Naive thymus-derived CD8-positive, alpha-beta T cell (primary cell): Measurements from ENCODE around the gene SGSM1. TPM values are rescaled to one million over a fixed set of nuclear protein-coding genes. Genes with fewer than 3 reads are reported as not detected.
"Not testable (repeated sequence)": the region's sequence is repeated elsewhere in the genome, so short reads cannot be mapped to it uniquely, and the experiment has no call there.

Experiments
- ATAC-seq, 2 donors: fragments of 150-1000 bp; cut with Tn5 transposase in 1 of 2; sonication (Bioruptor Pico), chemical (Tn5 transposase) in 1 of 2; 1 replicate in 1 of 2; 2 replicates in 1 of 2; pipeline ENCODE4 v1.10.0; 2021; ENCODE audit warnings: mild to moderate bottlenecking in 2 of 2, moderate library complexity in 2 of 2
- POLR2A ChIA-PET: fragments of 350-600 bp; sonication (Branson Sonifier 250); formaldehyde crosslinking; loops from one replicate; lab custom pipeline; 2021; ENCODE audit warnings: antibody characterized with exemption; lab: Charles Lee
- DNase-seq, 10 donors: peaks; one replicate each; pipeline versions ENCODE4 v3.0.0 to v3.0.0-alpha.2; 2020 to 2022
- H3K27ac Mint-ChIP-seq, 10 donors: one replicate each; pipeline ENCODE4 v1.8.0; 2020 to 2022; ENCODE audit warnings: mild to moderate bottlenecking in 10 of 10, mixed read lengths in 10 of 10, moderate library complexity in 4 of 10, inconsistent platforms in 1 of 10
- H3K27me3 Mint-ChIP-seq, 5 donors: one replicate each; pipeline ENCODE4 v1.8.0; 2021 to 2022; ENCODE audit warnings: mixed read lengths in 5 of 5
- H3K36me3 Mint-ChIP-seq, 3 donors: one replicate each; pipeline ENCODE4 v1.8.0; 2020 to 2022; ENCODE audit warnings: mixed read lengths in 3 of 3, mild to moderate bottlenecking in 2 of 3, inconsistent platforms in 1 of 3
- H3K4me1 Mint-ChIP-seq, 4 donors: one replicate each; pipeline ENCODE4 v1.8.0; 2021 to 2022; ENCODE audit warnings: mixed read lengths in 4 of 4
- H3K4me3 Mint-ChIP-seq, 10 donors: one replicate each; pipeline ENCODE4 v1.8.0; 2020 to 2022; ENCODE audit warnings: mild to moderate bottlenecking in 10 of 10, mixed read lengths in 10 of 10, moderate library complexity in 6 of 10, inconsistent platforms in 1 of 10
- H3K9me3 Mint-ChIP-seq, 9 donors: one replicate each; pipeline ENCODE4 v1.8.0; 2020 to 2022; ENCODE audit warnings: mixed read lengths in 9 of 9, mild to moderate bottlenecking in 3 of 9, inconsistent platforms in 1 of 9, moderate library complexity in 1 of 9
- polyA plus RNA-seq, 3 donors: library from polyadenylated mRNA; unstranded; fragments of 300-500 nt; fragmentation: Illumina TruSeq; gene quantifications; one replicate each; pipeline ENCODE4 v1.2.3, GENCODE V29; 2021
- total RNA-seq, 8 experiments: library from RNA in 2 of 8; stranded (reverse) in 2 of 8; gene quantifications; one replicate each; pipeline ENCODE4 v1.2.3 and lab custom pipeline; 2021 to 2026

The SGSM1 gene
- total and polyA plus RNA-seq, 5 experiments from 2014 or later: 0.07 to 0.82 (median 0.51) TPM; not detected in 1

DNA sequence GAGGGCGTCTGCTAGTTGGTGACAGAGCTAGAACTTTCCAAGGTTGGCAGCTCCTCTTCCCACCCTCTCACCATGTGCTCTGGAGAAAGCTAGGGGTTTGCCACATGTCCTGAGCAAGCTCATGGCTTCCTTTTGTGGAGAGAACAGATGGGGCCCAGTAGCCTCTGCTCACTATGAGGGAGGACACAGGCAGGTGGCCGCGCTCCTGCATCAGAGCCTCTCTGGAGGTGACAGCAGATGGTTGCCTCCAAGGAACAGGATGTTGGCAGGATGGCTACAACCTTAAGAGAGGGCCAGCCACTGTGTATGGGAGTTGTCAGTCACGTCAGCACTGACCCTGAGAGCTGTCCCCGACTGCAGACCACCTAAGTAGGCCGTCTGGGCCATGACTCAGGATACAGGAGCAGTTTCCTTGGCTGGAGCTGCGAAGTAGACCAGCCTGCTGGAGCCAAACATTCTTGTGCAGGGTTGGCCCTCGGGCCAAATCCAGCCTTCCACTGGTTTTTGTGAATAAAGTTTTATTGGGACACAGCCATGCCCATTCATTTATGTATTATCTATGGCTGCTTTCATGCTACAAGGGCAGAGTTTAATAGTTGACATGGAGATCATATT lies 28.0 kb downstream of the SGSM1 start:
- POLR2A ChIA-PET: no interaction called here
- Mint-ChIP-seq H3K27ac (no peak overlapping the region), H3K27me3 (peaks cover 3 to 18% (median 8%) of the 10 kb centered on the region in 5 donors), H3K9me3 (peaks cover 0 to 5% (median 0%) of the 10 kb centered on the region in 9 donors), H3K36me3 (peaks cover 0 to 6% (median 0%) of the 10 kb centered on the region in 3 donors), H3K4me1 (peaks cover 0 to 7% (median 0%) of the 10 kb centered on the region in 4 donors), H3K4me3 (no peak overlapping the region)
- no peak for DNase-seq
- no peak for ATAC-seq

GRCh38 chr22:24834845-24835570 lies 29.0 kb downstream of the SGSM1 start:
- POLR2A ChIA-PET: no interaction called here
- H3K4me1 Mint-ChIP-seq: peaks cover 0 to 7% (median 0%) of the 10 kb centered on the region in 4 donors
- no peak for DNase-seq
- peaks cover 3 to 18% (median 8%) of the 10 kb centered on the region in 5 donors for H3K27me3 Mint-ChIP-seq
- no peak overlapping the region for H3K27ac Mint-ChIP-seq
- ATAC-seq: no peak
- no peak overlapping the region for H3K4me3 Mint-ChIP-seq
- peaks cover 0 to 6% (median 0%) of the 10 kb centered on the region in 3 donors for H3K36me3 Mint-ChIP-seq
- peaks cover 0 to 6% (median 0%) of the 10 kb centered on the region in 9 donors for H3K9me3 Mint-ChIP-seq

DNA sequence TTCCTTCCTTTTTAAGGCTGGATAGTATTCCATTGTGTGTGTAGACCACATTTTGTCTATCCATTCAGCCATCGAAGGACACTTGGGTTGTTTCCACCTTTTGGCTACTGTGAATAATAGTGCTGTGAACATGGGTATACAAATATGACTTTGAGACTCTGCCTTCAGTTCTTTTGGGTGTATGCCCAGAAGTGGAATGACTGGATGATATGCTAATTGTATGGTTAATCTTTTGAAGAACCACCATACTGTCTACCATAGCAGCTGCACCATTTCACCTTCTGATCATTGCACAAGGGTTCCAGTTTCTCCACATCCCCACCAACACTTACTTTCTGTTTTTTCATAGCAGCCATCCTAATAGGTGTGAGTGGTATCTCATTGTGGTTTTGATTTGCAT lies 30.3 kb downstream of the SGSM1 start:
- Mint-ChIP-seq H3K4me1 (peaks cover 0 to 3% (median 0%) of the 10 kb centered on the region in 4 donors), H3K36me3 (peaks cover 0 to 6% (median 0%) of the 10 kb centered on the region in 3 donors), H3K9me3 (peaks cover 0 to 6% (median 0%) of the 10 kb centered on the region in 9 donors), H3K27ac (no peak overlapping the region), H3K4me3 (no peak overlapping the region), H3K27me3 (peaks cover 0 to 15% (median 6%) of the 10 kb centered on the region in 5 donors)
- no peak for DNase-seq
- ATAC-seq: no peak
- POLR2A ChIA-PET: no interaction called here

DNA sequence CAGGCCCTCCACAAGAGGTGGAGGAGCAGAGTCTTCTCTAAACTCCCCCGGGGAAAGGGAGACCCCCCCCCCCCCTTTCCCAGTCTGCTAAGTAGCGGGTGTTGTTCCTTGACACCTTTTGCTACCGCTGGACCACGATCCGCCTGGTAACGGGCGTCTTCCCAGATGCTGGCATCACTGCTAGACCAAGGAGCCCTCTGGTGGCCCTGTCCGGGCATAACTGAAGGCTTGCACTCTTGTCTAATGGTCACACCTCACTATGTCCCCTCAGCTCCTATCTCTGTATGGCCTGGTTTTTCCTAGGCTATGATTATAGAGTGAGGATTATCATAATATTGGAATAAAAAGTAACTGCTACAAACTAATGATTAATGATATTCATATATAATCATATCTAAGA lies 31.5 kb downstream of the SGSM1 start:
- ATAC-seq, H3K4me3 Mint-ChIP-seq, POLR2A ChIA-PET: not testable (repeated sequence)

GRCh38 chr22:24841261-24841660 lies 35.2 kb downstream of the SGSM1 start:
- POLR2A ChIA-PET: no interaction called here
- no peak for DNase-seq
- Mint-ChIP-seq H3K4me3 (no peak overlapping the region), H3K36me3 (peaks cover 0 to 6% (median 0%) of the 10 kb centered on the region in 3 donors), H3K9me3 (peaks cover 0 to 6% (median 0%) of the 10 kb centered on the region in 9 donors), H3K27ac (no peak overlapping the region), H3K27me3 (peaks cover 0 to 19% (median 3%) of the 10 kb centered on the region in 5 donors), H3K4me1 (peaks cover 0 to 17% (median 3%) of the 10 kb centered on the region in 4 donors)
- no peak for ATAC-seq

More for the DNA sequence above, 31.5 kb downstream of the SGSM1 start:
- not testable (repeated sequence) for H3K4me1 Mint-ChIP-seq, H3K9me3 Mint-ChIP-seq, H3K27ac Mint-ChIP-seq, H3K36me3 Mint-ChIP-seq, DNase-seq
- H3K27me3 Mint-ChIP-seq: peaks cover 0 to 23% (median 6%) of the 10 kb centered on the region in 5 donors

GRCh38 chr22:24843048-24843447 lies 37.0 kb downstream of the SGSM1 start:
- H3K36me3 Mint-ChIP-seq: peaks cover 0 to 5% (median 0%) of the 10 kb centered on the region in 3 donors
- no peak for DNase-seq
- POLR2A ChIA-PET: no interaction called here
- peaks cover 3 to 19% (median 5%) of the 10 kb centered on the region in 5 donors for H3K27me3 Mint-ChIP-seq
- H3K4me1 Mint-ChIP-seq: peaks cover 0 to 17% (median 3%) of the 10 kb centered on the region in 4 donors
- no peak for ATAC-seq
- H3K27ac Mint-ChIP-seq: no peak overlapping the region
- H3K9me3 Mint-ChIP-seq: peaks cover 0 to 4% (median 0%) of the 10 kb centered on the region in 9 donors
- H3K4me3 Mint-ChIP-seq: no peak overlapping the region

DNA sequence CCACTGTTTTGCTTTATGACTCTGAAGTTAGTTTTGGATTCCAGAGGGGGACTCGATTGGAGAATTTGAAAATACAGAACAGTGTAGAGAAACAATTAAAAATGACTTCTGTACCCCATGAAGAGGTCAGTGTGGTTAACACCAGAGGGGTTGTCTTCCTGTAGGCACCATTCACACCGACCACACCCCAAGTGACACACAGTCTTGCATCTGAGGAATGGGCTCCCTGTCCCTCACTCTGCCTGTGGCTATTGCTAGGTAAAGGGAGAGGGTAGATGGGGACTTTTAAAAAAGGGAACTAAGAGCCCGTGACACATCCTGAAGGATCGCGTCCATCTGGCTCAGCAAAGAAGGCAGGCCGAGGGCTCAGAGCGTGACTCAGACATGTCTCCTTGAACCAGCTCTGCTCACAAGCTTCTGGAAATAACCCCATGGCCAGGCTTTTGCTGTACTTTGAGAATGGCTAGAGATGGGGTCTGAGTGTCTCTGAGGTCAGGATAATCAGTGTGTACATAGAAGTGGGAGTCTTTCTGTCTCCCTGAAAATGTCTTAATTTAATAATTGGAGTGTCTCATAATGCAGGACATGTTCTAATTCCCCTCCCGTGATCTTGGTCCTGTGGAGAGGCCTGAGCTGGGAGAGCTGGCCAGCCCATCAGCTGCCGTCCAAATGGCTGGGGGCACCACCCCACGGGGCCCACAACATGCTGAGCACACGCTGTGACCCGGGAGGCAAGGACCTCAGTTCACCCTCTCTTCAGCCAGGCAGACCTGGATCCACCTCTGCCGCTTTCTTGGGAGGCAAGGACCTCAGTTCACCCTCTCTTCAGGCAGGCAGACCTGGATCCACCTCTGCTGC lies 39.3 kb downstream of the SGSM1 start:
- DNase-seq: no peak
- Mint-ChIP-seq H3K4me3 (peak overlapping the region in 2 of 10 donors; percentile 53 to 57), H3K36me3 (no peaks in the 10 kb centered on the region), H3K27ac (peak overlapping the region in 3 of 10 donors; percentile 8 to 71 (median 16)), H3K27me3 (peaks cover 3 to 20% (median 5%) of the 10 kb centered on the region in 5 donors), H3K9me3 (no peaks in the 10 kb centered on the region), H3K4me1 (peaks cover 0 to 19% (median 3%) of the 10 kb centered on the region in 4 donors)
- POLR2A ChIA-PET: interaction anchor here (0.6 kb wide), 1 partner anchor 20 kb away, joined by 3 read pairs; no protein-coding TSS in a partner anchor
- no peak for ATAC-seq

GRCh38 chr22:24847490-24847889 lies 41.5 kb downstream of the SGSM1 start:
- no peak for ATAC-seq
- no peak for DNase-seq
- H3K4me1 Mint-ChIP-seq: peaks cover 0 to 19% (median 3%) of the 10 kb centered on the region in 4 donors
- no peak overlapping the region for H3K27ac Mint-ChIP-seq
- POLR2A ChIA-PET: no interaction called here
- peaks cover 0 to 13% (median 3%) of the 10 kb centered on the region in 5 donors for H3K27me3 Mint-ChIP-seq
- H3K36me3 Mint-ChIP-seq: no peaks in the 10 kb centered on the region
- no peaks in the 10 kb centered on the region for H3K9me3 Mint-ChIP-seq
- H3K4me3 Mint-ChIP-seq: no peak overlapping the region

DNA sequence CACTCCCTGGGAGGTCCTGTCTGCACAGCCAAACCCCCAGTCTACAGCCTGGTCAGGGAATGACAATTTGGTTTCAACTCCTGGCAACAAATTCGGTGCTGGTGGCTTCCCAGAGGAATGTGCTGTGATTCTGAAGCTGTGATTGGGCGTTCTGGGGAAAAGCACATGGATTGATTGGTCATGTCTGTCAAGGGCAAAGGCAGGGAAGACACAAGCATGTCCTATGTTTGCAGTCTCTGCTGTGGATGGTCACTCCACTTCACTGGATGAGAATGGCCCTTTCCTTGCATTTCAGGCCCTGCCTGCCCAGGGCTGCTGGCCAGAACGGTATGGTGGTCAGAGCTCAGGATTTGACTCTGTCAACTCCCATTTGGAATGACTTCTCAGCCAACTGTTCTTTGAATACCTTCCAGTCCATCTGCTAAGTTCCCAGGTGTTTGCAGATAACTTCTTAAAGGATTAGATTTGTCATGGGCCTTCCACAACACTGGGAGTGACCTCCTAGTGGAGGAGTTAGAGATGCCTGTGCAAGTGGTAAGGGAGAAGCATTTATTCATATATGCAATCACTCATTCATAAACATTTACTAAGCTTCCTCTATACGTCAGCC lies 42.7 kb downstream of the SGSM1 start:
- Mint-ChIP-seq H3K27ac (no peak overlapping the region), H3K4me1 (peaks cover 0 to 16% (median 3%) of the 10 kb centered on the region in 4 donors), H3K36me3 (no peaks in the 10 kb centered on the region), H3K27me3 (peaks cover 0 to 11% (median 3%) of the 10 kb centered on the region in 5 donors), H3K9me3 (no peaks in the 10 kb centered on the region), H3K4me3 (no peak overlapping the region)
- no peak for DNase-seq
- POLR2A ChIA-PET: no interaction called here
- no peak for ATAC-seq

DNA sequence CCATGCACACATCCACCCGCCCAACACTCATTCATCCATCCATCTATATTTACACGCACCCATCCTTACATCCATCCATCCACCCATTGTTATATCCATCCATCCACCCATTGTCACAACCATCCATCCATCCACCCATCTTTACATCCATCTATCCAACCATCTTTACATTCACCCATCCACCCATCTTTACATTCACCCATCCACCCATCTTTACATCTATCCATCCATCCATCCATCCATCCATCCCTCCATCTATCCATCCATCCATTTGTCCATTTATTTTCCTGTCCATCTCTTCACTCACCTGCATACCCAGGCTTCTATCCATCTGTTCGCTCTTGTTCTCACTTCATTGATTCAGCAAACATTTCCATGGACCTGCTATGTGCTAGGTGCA lies 49.8 kb downstream of the SGSM1 start:
- no peak for DNase-seq
- no peak for ATAC-seq
- no peaks in the 10 kb centered on the region for H3K36me3 Mint-ChIP-seq
- H3K27ac Mint-ChIP-seq: no peak overlapping the region
- H3K27me3 Mint-ChIP-seq: peaks cover 0 to 5% (median 3%) of the 10 kb centered on the region in 5 donors
- no peak overlapping the region for H3K4me3 Mint-ChIP-seq
- POLR2A ChIA-PET: no interaction called here
- H3K4me1 Mint-ChIP-seq: no peaks in the 10 kb centered on the region
- H3K9me3 Mint-ChIP-seq: no peaks in the 10 kb centered on the region

- Mint-ChIP-seq H3K36me3 (no peaks in the 10 kb centered on the region), H3K27ac (no peak overlapping the region), H3K4me1 (no peaks in the 10 kb centered on the region), H3K9me3 (no peaks in the 10 kb centered on the region), H3K27me3 (peaks cover 0 to 5% (median 3%) of the 10 kb centered on the region in 5 donors), H3K4me3 (no peak overlapping the region)
- DNase-seq (no peak), ATAC-seq (no peak)
- POLR2A ChIA-PET: no interaction called here
Observed at GRCh38 chr22:24857576-24857975, 51.6 kb downstream of the SGSM1 start.

GRCh38 chr22:24859587-24859986 lies 53.6 kb downstream of the SGSM1 start:
- H3K27ac Mint-ChIP-seq: no peak overlapping the region

More at GRCh38 chr22:24859587-24859986, 53.6 kb downstream of the SGSM1 start:
- Mint-ChIP-seq H3K36me3 (no peaks in the 10 kb centered on the region), H3K9me3 (no peaks in the 10 kb centered on the region), H3K27me3 (peaks cover 0 to 5% (median 4%) of the 10 kb centered on the region in 5 donors), H3K4me3 (no peak overlapping the region), H3K4me1 (no peaks in the 10 kb centered on the region)
- ATAC-seq: no peak
- DNase-seq: no peak
- POLR2A ChIA-PET: no interaction called here
